Stimulated activated CD8-positive, alpha-beta memory T cell treated with anti-CD3 and anti-CD28 coated beads, Interleukin-2, amount 100 ng/mL, for 48 hours (primary cell): ENCODE measurements around the gene WNT8B.
A peak's percentile ranks its signal among the peaks of the same experiment; 100 is the strongest.

ENCODE experiments used
- DNase-seq, 2 donors: peaks; one replicate each; pipeline ENCODE4 v3.0.0-alpha.2; 2020; ENCODE audit warnings: low read depth in 2 of 2

WNT8B gene, protein sequence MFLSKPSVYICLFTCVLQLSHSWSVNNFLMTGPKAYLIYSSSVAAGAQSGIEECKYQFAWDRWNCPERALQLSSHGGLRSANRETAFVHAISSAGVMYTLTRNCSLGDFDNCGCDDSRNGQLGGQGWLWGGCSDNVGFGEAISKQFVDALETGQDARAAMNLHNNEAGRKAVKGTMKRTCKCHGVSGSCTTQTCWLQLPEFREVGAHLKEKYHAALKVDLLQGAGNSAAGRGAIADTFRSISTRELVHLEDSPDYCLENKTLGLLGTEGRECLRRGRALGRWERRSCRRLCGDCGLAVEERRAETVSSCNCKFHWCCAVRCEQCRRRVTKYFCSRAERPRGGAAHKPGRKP

DNA sequence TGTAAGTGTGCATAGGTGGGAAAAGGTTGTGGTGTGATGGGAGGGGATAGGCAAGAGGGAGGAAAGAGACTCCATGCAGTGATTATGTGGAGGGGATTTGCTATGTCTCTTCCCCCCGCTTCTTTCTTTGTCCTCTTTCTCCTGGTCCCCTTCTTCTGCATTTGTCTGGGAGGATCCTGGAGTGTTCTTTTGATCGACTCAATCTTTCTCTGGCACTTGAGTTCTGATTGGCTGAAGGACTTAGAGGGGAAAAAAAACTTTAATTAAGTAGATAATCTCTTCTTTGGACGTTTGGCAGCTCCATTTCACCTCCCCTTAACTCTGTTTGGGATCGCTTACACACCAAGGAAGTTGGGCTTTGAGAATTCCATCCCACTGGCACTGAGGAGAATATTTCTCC is at the start of gene WNT8B:
Gene WNT8B (plus strand): TSS at position 301 of the 400 bp plus-strand sequence. CDS start 160 bp downstream, outside the sequence.
- DNase-seq = no peak

DNA sequence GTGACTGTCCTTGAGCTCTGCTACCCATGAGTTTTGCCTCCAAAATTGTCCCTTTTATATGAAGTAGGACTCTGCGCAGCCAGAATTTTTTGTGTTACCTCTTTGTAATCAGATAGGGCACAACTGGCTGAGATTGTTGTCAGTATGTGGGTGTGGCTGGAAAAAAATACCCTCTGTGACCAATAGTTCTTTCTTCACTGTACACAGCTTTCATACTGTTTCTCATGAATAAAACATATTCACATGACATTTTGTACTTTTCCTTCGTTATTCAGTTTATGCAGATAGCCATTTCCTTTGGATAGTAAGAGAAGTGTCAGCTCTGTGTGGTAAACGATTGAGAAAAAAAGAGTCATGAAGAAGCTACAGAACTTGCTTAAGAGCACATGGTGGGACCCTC is 49.6 kb upstream of the WNT8B start:
- DNase-seq = no peak

- DNase-seq = no peak
These were observed 42.8 kb upstream of the WNT8B start for GRCh38 chr10:100419911-100420449.

DNA sequence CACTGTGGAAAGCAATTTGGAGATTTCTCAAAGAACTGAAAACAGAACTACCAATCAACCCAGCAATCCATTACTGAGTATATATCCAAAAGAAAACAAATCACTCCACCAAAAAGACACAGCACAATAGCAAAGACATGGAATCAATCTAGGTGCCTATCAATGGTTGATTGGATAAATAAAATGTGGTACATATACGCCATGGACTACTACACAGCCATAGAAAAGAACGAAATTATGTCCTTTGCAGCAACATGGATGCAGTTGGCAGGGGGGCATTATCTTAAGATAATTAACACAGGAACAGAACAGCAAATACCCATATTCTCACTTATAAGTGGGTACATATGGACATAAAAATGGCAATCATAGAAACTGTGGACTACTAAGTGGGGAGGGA is 35.4 kb upstream of the WNT8B start:
- DNase-seq = no peak

DNA sequence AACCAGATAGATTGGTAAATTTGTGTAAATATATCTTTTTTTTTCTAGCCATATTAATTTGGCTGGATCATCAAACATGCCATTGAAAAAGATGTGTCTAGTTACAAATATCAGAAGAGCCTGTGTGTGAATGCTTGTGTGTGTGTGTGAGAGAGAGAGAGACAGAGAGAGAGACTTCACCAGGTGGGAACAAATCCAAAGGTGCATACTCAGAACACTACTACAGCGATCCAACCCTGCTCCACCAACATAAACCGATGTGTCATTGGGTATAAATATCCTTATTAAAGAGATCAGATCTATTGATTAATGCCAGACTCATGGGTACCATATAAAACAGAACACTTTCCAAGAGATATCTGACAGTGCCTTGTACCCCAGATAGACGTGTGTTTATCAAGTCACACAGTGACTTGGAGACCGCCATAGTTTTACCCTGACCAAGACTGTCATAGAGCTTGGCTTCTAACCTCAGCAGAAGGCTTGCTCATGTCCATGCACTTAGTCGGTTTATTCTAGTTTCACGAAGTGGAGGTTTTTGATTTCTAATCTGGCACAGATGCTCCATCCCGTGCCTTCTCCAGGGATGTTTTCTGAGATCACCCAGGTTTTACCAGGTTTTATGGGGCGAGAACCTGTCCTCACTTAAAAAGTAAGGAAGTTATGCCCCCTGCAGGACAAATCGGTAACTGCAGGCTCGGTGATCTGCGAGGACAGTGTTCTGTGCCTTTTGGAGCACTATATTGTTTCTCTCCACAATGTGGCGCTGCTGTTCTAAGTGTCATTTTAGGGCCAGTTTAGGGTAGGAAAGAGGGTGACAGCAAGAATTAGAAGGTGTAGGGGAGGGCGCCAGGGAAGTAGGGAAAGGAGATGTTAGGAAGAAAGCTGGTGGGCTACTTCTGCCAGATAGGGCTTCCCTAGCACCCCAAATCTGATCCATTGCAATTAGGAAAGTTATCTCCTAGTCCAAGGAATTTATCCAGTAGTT is 29.3 kb upstream of the WNT8B start:
- DNase-seq = peak; percentile 83 to 97

GRCh38 chr10:100436255-100436654 is 26.6 kb upstream of the WNT8B start:
- no peak for DNase-seq

DNA sequence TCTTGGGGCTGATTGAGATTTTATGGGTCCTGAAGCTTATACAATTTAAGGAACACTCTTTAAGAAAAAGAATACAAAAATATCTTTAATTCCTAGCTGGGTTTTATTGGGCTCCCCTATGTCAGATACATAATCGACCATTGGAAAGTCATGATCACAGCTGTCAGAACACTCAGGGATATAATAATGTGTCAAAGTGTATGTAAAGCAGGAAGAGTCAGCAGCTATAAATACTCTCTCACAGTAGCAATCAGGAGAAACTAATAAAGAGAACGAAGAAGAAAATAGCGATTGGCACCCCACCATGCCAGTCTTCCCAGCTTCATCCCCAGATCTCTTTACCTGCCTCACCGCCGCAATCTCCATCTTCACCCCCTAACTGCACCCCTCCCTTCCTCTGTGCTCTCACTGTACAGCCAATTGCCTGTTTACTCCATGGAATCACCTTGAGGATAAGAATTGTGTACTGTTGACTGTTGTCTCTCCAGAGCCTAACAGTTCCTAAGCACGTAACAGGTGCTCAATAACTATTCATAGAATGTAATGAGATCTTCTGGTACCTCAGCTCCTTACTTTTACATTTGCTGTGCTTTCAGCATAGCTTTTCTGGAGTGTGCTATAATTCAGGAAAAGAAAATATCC is 24.0 kb upstream of the WNT8B start:
- no peak for DNase-seq

- DNase-seq = no peak
These were observed 20.3 kb upstream of the WNT8B start for GRCh38 chr10:100442548-100442947.

DNA sequence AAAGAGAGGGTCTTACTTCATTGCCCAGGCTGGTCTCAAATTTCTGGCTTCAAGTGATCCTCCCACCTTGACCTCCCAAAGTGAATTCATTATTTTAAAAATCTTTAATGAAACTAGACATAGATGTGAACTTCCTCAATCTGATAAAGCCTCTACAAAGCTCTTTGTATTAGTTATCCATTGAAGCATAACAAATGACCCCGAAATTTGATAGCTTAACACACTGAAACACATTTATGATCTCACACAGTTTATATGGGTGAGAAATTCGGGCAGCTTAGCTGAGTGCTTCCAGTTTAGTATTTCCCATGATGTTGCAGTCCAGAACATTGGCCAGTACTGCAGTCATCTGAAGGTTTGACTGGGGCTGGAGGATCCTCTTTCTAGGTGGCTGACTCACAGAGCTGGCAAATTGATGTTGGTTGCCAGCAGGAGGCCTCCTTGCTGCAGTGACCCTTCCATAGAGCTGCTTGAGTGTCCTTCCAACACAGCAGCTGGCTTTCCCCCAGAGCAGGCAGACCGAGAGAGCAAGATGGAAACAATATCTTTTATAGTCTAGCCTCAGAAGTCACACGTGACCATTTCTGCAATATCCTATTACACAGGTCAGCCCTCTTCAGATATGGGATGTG is 16.6 kb upstream of the WNT8B start:
- no peak for DNase-seq

DNA sequence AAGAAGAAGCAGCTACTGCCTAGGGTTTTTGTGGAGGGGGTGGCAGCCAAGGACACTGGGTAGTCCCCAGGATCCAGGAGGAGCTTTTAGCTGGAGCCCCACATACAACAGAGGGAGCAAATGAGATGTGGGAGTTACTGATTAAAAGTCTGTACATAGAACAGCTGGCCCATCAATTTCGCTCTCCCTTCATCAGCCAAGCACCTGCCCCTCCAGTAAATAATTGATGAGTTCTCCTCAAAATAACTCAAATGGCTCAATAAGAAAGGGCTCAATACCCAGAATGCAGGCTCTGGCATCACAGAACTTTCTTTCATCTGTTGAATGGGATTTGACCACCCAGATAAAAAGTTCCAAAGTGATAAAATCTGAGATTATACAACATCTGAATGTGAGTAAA is 15.1 kb upstream of the WNT8B start:
- DNase-seq = no peak

- no peak for DNase-seq
These were observed 13.9 kb upstream of the WNT8B start for GRCh38 chr10:100448951-100449350.

DNA sequence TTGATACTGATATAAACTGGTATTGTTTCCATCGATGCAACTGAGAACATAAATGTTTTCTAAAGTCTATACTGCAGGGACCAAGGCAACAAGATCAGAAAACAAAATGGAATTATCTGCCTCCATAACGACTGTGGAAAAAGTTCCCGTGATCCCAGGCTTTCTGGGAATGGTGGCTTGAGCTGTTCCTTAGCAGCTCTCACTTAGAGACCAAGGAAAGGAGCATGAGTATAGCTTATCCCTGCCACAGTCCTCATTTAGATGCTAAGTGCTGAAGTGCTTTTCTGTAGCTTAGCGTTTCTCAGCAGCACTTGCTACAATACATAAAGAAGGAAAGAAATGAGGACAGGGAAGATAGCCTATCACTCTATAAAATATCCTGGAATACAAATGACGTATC is 5.5 kb downstream of the WNT8B start:
- no peak for DNase-seq

GRCh38 chr10:100468978-100469377 is 6.2 kb downstream of the WNT8B start:
- DNase-seq = no peak

DNA sequence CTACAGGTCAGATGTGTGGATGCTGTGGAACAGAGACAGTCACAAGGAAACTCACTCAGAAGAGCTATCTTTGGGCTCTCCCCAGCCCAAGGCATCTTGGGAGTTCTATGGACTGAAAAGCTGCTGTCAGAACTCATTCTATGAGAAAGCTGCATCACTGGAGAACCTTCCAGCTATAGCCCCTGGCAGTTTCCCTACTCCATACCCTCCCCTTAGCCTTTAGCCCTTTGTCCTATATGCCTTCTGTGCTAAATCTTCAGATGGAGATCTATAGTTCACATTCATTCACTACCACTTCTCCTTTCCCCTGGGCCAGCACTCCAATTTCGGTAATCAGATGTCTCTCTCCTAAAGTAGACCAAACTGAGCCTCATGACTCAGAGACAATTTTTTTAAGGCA is 6.9 kb downstream of the WNT8B start:
- no peak for DNase-seq

DNA sequence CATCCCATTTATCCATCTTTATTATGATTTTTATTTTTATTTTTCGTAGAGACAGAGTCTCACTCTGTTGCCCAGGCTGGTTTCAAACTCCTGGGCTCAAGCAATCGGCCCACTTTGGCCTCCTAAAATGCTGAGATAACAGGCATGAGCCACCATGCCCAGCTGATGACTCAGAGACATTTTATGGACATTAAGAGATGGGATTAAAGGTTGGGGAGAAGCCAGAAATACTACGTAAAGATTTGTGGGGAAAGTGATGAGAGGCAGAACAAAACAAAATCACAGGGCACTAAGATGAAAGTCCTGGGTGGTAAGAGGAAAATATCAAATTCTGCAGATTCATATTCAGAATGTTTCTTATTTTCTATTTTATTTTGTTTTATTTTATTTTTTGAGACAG is 7.6 kb downstream of the WNT8B start:
- DNase-seq = no peak

DNA sequence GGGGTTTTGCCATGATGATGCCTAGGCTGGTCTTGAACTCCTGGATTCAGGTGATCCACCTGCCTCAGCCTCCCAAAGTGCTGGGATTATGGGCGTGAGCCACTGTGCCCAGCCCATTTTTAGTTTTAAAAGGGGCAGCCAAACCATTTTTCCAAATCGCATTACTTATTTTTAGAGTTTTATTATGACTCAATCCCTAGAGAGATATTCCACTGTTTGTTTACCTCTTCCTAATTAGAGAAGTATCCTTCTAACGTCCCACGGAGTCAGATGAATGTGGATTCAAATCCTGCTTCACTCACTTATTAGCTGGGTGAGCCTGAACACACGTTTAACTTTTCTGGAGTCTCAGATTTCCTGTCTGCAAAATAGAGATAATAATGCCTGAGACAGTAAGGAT is 15.2 kb downstream of the WNT8B start:
- no peak for DNase-seq

GRCh38 chr10:100479037-100479436 is 16.2 kb downstream of the WNT8B start:
- no peak for DNase-seq

- no peak for DNase-seq
These were observed 17.2 kb downstream of the WNT8B start for GRCh38 chr10:100480002-100480401.

- peak; percentile 66 to 80 for DNase-seq
These were observed 18.8 kb downstream of the WNT8B start for GRCh38 chr10:100481462-100482081.

DNA sequence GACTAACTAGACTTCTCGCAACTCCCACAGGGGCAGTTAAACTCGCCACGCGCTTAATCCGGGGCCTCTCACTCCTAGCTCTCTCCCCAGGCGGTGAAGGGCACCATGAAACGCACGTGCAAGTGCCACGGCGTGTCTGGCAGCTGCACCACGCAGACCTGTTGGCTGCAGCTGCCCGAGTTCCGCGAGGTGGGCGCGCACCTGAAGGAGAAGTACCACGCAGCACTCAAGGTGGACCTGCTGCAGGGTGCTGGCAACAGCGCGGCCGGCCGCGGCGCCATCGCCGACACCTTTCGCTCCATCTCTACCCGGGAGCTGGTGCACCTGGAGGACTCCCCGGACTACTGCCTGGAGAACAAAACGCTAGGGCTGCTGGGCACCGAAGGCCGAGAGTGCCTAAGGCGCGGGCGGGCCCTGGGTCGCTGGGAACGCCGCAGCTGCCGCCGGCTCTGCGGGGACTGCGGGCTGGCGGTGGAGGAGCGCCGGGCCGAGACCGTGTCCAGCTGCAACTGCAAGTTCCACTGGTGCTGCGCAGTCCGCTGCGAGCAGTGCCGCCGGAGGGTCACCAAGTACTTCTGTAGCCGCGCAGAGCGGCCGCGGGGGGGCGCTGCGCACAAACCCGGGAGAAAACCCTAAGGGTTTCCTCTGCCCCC is 19.5 kb downstream of the WNT8B start:
- peak; percentile 54 to 59 for DNase-seq

DNA sequence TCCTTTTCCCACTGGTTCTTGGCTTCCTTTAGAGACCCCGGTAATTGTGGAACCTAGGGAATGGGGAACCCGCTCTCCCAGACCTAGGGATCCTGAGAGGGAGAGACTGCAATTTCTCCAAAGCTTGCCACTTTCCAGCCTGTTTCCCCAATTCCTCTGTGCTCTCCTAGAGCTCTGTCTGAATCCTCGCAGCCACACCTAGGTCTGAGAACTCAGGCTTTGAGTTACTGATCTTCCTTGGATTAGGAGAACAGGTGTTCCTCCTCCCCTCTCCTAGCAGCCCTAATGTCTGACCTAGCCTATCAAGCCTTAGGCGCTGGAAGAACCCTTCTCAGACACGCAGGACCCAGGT is 20.0 kb downstream of the WNT8B start:
- DNase-seq = no peak
